Suprapubic skin (tissue), 4 donors: ENCODE measurements around the gene PFKFB3.

Source experiments
- EP300 ChIP-seq: sonication (generic); formaldehyde crosslinking; IDR thresholded peaks from one replicate; pipeline ENCODE4 v1.6.1; 2017; ENCODE audit warnings: antibody characterized with exemption
- POLR2AphosphoS5 ChIP-seq, 3 donors: sonication (generic); formaldehyde crosslinking; IDR thresholded peaks; one replicate each; pipeline ENCODE4 v1.6.1; 2017; ENCODE audit warnings: antibody characterized with exemption in 3 of 3
- TF ChIP-seq, protein P1 (sequence below), 2 donors: fragments of 200-600 bp in 1 of 2; fragments of 450-650 bp in 1 of 2; sonication (generic) in 1 of 2; IDR thresholded peaks; one replicate each; pipeline ENCODE4 v1.5.1; 2016 to 2019; ENCODE audit warnings: antibody characterized with exemption in 2 of 2, mild to moderate bottlenecking in 1 of 2, moderate library complexity in 1 of 2

DNA sequence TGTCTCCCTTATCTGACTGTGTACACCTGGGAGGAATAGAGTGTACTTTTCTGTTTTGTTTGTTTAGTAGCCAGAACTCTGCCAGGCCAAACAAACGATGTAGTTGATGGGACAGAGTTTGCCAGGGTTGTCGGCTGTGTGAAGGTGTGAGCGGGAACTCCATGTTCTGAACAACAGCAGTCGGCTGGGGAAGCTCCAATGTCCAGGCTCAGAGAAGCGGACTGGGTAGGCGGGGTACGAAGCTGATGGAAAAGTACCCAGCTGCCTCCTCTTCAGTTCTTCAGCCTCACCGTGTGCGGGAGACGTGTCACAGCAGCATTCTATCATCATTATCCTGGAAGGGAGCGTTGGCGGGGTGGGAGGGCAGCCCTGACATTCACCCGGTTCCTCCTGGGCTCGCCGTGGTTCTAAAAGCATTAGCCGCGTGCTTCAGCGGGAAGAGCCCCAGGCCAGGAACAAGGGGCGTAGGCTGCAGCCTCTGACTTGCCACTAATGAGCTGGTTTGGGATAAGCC, 52.9 kb downstream of the PFKFB3 start:
- TF ChIP-seq, protein P1, sequence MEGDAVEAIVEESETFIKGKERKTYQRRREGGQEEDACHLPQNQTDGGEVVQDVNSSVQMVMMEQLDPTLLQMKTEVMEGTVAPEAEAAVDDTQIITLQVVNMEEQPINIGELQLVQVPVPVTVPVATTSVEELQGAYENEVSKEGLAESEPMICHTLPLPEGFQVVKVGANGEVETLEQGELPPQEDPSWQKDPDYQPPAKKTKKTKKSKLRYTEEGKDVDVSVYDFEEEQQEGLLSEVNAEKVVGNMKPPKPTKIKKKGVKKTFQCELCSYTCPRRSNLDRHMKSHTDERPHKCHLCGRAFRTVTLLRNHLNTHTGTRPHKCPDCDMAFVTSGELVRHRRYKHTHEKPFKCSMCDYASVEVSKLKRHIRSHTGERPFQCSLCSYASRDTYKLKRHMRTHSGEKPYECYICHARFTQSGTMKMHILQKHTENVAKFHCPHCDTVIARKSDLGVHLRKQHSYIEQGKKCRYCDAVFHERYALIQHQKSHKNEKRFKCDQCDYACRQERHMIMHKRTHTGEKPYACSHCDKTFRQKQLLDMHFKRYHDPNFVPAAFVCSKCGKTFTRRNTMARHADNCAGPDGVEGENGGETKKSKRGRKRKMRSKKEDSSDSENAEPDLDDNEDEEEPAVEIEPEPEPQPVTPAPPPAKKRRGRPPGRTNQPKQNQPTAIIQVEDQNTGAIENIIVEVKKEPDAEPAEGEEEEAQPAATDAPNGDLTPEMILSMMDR (IDR thresholded peaks at IDR 0.05): no peak
- TF ChIP-seq EP300 (no peak), POLR2AphosphoS5 (IDR thresholded peaks at IDR 0.05) (no peak)
